HG03521 (cell line): Measurements from ENCODE around the gene ACBD6.

Source experiments
- ATAC-seq: cut with Tn5 transposase; IDR thresholded peaks from one replicate; pipeline ENCODE4 v1.9.1; 2021; ENCODE audit warnings: mild to moderate bottlenecking, moderate library complexity; ENCODE audit not compliant: unreplicated experiment

ACBD6 gene

DNA sequence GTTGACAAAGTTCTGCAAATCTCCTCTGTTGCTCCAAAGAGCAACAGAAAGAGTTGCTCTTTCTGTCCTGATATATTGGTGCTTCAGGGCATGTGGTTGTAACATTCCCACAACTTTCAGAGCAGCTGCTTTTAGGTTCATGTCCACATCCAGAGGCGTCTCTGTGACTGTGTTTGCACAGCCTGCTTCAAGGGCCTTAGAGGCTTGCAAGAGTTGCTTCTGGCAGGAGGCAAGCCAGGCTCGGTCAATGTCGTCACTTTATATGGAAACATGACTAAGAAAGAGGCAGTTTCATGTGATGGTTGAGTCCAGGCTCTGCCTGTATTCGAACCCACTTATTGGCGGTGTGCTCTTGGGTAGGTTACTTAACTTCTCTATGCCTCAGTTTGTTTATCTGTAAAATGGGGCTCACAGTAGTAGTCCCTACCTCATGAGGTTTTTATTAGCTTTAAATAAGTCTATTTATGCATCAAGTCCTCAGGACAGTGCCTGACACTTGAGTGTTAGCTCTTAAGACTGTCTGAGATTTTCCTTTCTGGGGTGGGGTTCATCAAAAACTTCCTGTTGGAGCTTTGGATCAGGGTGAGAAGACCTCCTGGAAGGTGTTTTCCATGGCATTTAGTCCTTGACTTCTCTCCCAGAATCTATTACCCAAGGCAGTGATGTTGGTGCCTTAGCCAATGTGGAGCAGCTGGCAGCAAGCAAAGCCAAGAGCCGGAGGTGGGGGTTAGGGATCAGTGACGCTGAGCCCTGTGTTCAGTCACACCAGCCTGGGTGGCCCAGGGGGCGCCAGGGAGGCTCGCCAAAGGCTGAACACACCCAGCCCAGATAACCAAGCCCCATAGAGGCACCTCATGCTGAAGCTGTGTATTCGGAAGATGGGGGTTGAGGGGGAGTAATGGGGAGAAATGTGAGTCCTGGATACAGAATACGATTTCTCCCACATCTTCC lies 253.4 kb downstream of the ACBD6 start:
- ATAC-seq = no peak

DNA sequence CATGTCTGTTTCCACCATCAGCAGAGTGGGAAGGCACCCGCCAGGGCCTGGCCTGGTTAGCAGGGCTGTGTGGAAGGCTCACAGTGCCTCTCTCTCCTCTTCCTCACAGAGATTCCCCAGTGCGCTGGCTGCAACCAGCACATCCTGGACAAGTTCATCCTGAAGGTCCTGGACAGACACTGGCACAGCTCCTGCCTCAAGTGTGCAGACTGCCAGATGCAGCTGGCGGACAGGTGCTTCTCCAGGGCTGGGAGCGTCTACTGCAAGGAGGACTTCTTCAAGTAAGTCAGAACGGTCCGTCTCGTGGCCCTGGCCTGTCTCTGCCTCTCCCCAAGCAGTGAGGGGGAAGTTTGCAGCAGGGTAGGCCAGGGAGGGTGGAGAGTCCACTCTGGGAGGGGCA lies 254.2 kb downstream of the ACBD6 start:
- no peak for ATAC-seq

DNA sequence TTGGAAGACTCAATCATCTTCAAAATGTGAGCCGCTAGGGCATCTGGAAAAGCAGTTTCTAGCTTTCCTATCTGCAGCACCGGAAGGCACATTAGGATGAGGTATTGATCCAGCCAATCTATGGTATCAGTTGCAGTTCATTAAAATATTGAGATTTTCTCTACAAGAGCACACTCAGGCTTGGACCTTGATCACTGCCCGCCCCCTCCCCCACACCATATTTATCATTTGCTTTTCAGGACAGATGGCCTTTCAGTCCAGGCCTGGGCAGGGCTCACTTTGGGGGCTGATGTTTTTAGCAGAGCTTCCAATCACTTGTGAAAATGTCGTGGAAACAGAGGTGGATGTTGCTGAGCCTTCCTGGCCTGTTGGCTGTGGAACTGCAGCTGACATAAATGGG lies 254.8 kb downstream of the ACBD6 start:
- ATAC-seq = no peak

DNA sequence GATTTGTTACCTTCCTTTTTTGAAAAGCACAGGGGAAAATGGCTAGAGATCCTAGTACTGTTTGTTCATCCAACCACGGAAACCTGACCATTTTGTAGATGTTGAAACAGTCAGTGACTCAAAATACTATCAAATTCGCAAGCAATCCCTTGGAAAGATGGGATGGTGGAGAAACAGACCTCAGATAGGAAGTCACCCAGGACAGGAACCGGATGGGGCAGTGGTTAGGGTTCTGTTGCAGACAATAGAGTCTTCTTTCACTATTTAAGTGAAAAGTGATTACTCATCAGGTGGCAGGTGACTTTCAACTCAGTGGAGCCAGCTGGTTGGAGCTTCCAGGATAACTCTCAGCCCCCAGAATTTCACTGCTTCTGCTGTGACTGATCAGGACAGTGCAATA lies 255.3 kb downstream of the ACBD6 start:
- ATAC-seq = no peak

DNA sequence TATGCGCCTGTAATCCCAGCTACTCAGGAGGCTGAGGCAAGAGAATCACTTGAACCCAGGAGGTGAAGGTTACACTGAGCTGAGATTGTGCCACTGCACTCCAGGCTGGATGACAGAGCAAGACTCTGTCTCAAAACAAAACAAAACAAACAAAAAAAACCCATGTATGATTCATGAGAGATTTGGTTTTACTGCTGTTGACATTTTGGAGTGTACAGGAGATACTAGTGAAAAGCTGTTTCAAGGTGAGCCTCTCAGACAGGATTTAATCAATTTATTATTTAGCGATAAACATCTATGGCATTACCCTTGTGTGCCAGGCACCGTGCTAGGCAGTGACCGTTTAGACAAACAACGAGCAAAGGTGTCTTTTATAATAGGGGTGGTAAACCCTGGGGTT lies 255.8 kb downstream of the ACBD6 start:
- ATAC-seq = no peak

DNA sequence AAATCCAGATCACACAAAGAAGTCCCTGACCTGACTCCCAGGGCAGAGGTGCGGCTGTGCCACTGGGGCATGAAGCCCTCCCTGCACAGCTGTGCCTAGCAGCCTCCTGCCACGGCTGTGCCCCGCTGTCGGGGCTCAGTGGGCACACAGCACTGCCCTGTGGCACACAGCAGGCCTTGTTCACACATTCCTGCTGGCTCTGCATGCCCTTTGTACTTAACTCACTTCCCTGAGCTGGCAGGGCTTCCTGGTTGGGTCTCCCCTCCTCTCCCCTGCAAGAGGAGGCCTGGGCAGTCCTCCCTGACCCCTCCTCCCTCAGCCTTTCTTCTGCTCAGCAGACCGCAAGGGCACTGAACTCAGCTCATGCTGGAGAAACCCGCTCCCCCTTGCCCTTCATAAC lies 257.5 kb downstream of the ACBD6 start:
- no peak for ATAC-seq

DNA sequence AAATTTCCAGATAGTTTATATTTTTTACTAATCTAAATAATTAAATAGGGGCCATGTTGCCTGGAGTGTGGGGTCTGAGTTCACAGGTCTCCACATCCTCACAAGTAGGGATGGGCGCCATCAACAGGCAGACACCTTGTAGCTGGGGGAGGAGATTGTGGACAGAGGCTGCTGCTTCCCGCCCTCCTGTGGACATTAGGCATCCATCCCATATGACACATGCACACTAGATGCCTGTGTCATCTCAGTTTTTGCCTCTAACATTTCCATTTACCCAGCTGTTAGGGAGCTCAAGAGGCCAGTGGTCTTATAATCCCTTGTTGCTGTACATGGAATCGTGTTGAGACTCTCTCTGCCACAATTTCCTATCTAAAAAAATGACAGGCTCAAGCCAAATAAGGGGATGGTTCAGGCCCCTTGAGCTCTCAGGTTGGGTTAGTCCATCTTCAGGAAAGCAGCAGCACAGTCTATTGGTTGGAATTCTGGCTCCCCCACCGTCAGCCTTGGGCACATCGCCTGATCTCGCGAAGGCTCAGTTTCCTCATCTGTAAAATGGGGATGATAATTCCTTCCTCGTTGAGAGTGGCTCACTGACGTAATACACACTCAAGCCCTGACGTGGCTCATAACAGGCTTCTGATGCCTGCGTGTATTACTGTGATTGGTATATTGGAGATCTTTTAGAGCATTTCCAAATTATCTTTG lies 258.7 kb downstream of the ACBD6 start:
- no peak for ATAC-seq

DNA sequence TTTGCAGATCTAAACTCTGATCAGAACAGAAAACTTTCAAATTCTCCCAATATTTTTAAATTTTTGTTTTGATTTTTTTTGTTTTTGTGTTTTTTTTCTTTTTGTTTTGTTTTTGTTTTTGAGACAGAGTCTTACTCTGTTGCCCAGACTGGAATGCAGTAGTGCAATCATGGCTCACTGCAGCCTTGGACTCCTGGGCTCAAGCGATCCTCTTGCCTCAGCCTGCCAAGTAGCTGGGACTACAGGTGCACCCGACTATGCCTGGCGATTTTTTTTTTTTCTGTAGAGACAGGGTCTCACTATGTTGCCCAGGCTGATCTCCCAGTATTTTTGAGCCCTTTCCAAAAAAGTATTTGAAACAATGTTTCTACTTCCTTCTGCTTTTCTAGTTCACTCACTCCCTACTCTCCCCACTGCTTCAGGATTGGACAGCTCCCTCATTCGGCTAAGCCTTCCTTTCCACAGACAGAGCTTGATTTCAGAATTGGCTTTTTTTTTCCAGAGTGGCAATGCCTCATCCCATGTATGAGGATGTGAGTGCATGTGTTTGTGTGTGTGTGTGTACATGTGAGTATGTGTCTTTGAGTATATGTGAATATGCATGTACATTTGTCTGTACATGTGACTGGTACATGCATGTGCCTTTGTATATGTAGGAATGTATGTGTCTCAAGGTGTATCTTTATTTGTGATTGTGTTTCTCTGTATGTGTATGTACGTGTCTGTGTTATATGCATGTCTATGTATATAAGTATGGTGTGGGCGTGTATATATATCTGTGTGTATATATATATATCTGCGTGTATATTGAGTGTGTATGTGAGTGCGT lies 260.4 kb downstream of the ACBD6 start:
- no peak for ATAC-seq

DNA sequence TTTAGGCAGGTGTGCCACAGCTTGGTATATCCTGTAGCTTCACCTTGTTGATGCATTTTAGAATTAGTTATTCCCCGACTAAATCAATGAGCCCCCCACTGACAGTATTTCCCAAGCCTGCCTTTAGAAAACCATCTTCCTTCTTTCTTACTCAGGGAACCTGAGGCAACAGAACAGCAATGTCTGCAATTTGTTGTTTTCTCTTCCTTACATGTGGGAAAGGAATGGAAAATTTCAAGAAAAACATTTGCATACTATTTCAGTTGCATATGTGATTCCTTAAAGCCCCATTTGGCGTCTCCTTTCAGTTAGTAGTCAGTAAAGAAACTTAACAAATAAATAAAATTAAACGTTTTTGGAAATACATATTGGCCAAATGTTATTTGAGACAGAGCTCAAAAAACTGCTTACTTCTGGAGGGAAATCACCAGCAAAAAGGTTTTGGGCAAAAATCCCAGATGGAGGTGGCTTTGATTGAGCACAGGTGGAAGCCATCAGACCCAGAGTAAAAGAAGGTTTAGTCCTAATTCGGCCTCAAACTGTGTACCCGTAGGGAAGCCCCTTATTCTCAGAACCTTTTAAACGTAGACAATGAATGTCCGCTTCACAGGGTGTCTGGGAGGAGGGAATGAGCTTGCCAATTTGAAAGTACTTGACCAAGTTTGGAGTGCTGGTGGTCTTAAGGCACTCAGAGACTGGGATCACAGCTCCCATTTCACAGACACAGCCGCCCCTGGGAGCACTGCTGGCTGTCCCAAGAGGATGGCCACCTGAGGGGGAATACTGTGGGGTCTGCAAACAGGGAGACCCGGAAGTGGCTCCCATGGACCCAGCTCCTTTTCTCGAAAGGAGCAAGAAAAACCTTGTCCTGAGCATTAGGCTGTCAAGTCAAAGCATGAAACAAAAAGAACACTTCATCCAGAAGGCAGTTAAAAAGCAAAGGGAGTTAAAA lies 263.0 kb downstream of the ACBD6 start:
- ATAC-seq = no peak

DNA sequence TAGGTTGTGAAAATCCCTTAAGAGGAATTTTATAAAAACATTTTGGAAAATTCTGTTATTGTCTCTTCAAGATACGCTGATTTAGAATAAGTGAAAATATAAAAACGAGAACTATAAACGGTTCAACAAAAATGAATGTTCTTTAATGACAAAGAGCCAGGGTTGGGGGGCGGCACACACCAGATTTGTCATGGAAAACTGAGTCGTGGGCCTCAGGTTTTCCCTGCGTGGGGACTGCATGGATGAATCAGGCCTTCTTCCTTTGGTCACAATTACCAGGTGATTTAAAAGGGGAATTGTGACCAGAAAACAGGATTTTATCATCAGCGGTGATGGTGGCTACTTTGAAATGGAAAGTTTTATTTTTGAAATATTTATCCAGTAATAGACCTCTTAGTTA lies 263.7 kb downstream of the ACBD6 start:
- no peak for ATAC-seq
